HEK293 (cell line): ENCODE data around the gene GZF1.

ENCODE experiments used
- BCL11B ChIP-seq: fragments of 450-650 bp; formaldehyde crosslinking; IDR thresholded peaks from 2 replicates; pipeline ENCODE4 v1.5.1; 2016; ENCODE audit warnings: low read depth, missing biosample characterization, missing genetic modification characterization
- EGR2 ChIP-seq: fragments of 450-650 bp; formaldehyde crosslinking; IDR thresholded peaks from 2 replicates; pipeline ENCODE4 v1.5.1; 2016; ENCODE audit warnings: low read depth, missing biosample characterization, missing genetic modification characterization
- GLIS2 ChIP-seq: fragments of 450-650 bp; formaldehyde crosslinking; IDR thresholded peaks from 2 replicates; pipeline ENCODE4 v1.5.1; 2016; ENCODE audit warnings: missing biosample characterization, missing genetic modification characterization
- KLF10 ChIP-seq: fragments of 450-650 bp; IDR thresholded peaks from 2 replicates; pipeline ENCODE4 v1.5.1; 2018; ENCODE audit warnings: missing biosample characterization, mild to moderate bottlenecking, missing genetic modification characterization
- KLF16 ChIP-seq: fragments of 450-650 bp; formaldehyde crosslinking; IDR thresholded peaks from 2 replicates; pipeline ENCODE4 v1.5.1; 2017; ENCODE audit warnings: missing biosample characterization, missing genetic modification characterization
- SP3 ChIP-seq: fragments of 450-650 bp; formaldehyde crosslinking; IDR thresholded peaks from 2 replicates; pipeline ENCODE4 v1.5.1; 2016; ENCODE audit warnings: missing biosample characterization, missing genetic modification characterization
- TCF7L2 ChIP-seq: IDR thresholded peaks from 2 replicates; pipeline ENCODE4 v1.6.1; 2011; ENCODE audit warnings: low read depth, mild to moderate bottlenecking, inconsistent platforms, low read length, moderate library complexity, borderline replicate concordance
- WT1 ChIP-seq: fragments of 450-650 bp; formaldehyde crosslinking; IDR thresholded peaks from 2 replicates; pipeline ENCODE4 v1.5.1; 2016; ENCODE audit warnings: missing biosample characterization, missing genetic modification characterization
- YY2 ChIP-seq: fragments of 450-650 bp; formaldehyde crosslinking; IDR thresholded peaks from 2 replicates; pipeline ENCODE4 v1.5.1; 2016; ENCODE audit warnings: missing biosample characterization, missing genetic modification characterization
- ZBTB1 ChIP-seq: fragments of 450-650 bp; formaldehyde crosslinking; IDR thresholded peaks from 2 replicates; pipeline ENCODE4 v1.5.1; 2016; ENCODE audit warnings: missing biosample characterization, missing genetic modification characterization
- ZBTB21 ChIP-seq: fragments of 450-650 bp; formaldehyde crosslinking; IDR thresholded peaks from 2 replicates; pipeline ENCODE4 v1.5.1; 2017; ENCODE audit warnings: missing biosample characterization, missing genetic modification characterization
- ZFP3 ChIP-seq: fragments of 450-650 bp; formaldehyde crosslinking; IDR thresholded peaks from 2 replicates; pipeline ENCODE4 v1.5.1; 2016; ENCODE audit warnings: low read depth, missing biosample characterization, missing genetic modification characterization
- ZFP69B ChIP-seq: fragments of 450-650 bp; formaldehyde crosslinking; IDR thresholded peaks from 2 replicates; pipeline ENCODE4 v1.5.1; 2016; ENCODE audit warnings: missing biosample characterization, missing genetic modification characterization
- ZNF114 ChIP-seq: fragments of 450-650 bp; formaldehyde crosslinking; IDR thresholded peaks from 2 replicates; pipeline ENCODE4 v1.5.0; 2017; ENCODE audit warnings: missing biosample characterization, missing genetic modification characterization
- ZNF140 ChIP-seq: fragments of 450-650 bp; formaldehyde crosslinking; IDR thresholded peaks from 2 replicates; pipeline ENCODE4 v1.5.1; 2016; ENCODE audit warnings: missing biosample characterization, missing genetic modification characterization
- ZNF169 ChIP-seq: fragments of 450-650 bp; formaldehyde crosslinking; IDR thresholded peaks from 2 replicates; pipeline ENCODE4 v1.5.1; 2016; ENCODE audit warnings: missing biosample characterization, missing genetic modification characterization
- ZNF175 ChIP-seq: fragments of 450-650 bp; formaldehyde crosslinking; IDR thresholded peaks from 2 replicates; pipeline ENCODE4 v1.5.1; 2016; ENCODE audit warnings: missing biosample characterization, missing genetic modification characterization
- ZNF214 ChIP-seq: fragments of 450-650 bp; formaldehyde crosslinking; IDR thresholded peaks from 2 replicates; pipeline ENCODE4 v1.5.1; 2017; ENCODE audit warnings: missing biosample characterization, mild to moderate bottlenecking, missing genetic modification characterization, borderline replicate concordance
- ZNF335 ChIP-seq: fragments of 450-650 bp; formaldehyde crosslinking; conservative IDR thresholded peaks from 2 replicates; pipeline ENCODE4 v1.5.1; 2016; ENCODE audit warnings: missing biosample characterization, missing genetic modification characterization
- ZNF341 ChIP-seq: fragments of 450-650 bp; formaldehyde crosslinking; IDR thresholded peaks from 2 replicates; pipeline ENCODE4; 2016; ENCODE audit warnings: low read depth, missing biosample characterization, missing genetic modification characterization
- ZNF561 ChIP-seq: fragments of 450-650 bp; IDR thresholded peaks from 2 replicates; pipeline ENCODE4 v1.5.1; 2018; ENCODE audit warnings: missing biosample characterization, missing genetic modification characterization, borderline replicate concordance
- ZNF585B ChIP-seq: fragments of 450-650 bp; formaldehyde crosslinking; IDR thresholded peaks from 2 replicates; pipeline ENCODE4 v1.5.1; 2016; ENCODE audit warnings: missing biosample characterization, missing genetic modification characterization
- ZNF600 ChIP-seq: fragments of 450-650 bp; formaldehyde crosslinking; IDR thresholded peaks from 2 replicates; pipeline ENCODE4 v1.5.1; 2016; ENCODE audit warnings: missing biosample characterization, missing genetic modification characterization
- ZNF610 ChIP-seq: fragments of 450-650 bp; formaldehyde crosslinking; IDR thresholded peaks from 2 replicates; pipeline ENCODE4 v1.5.1; 2016; ENCODE audit warnings: missing biosample characterization, missing genetic modification characterization, borderline replicate concordance
- ZNF629 ChIP-seq: fragments of 450-650 bp; formaldehyde crosslinking; IDR thresholded peaks from 2 replicates; pipeline ENCODE4 v1.5.1; 2017; ENCODE audit warnings: missing biosample characterization, missing genetic modification characterization
- TF ChIP-seq, protein P1 (sequence below): fragments of 450-650 bp; formaldehyde crosslinking; IDR thresholded peaks from 2 replicates; pipeline ENCODE4 v1.5.1; 2016; ENCODE audit warnings: missing biosample characterization, missing genetic modification characterization, borderline replicate concordance
- TF ChIP-seq, protein P2 (sequence below): fragments of 450-650 bp; formaldehyde crosslinking; optimal IDR thresholded peaks from 2 replicates; pipeline ENCODE3; 2016; ENCODE audit warnings: missing biosample characterization, mild to moderate bottlenecking, missing genetic modification characterization
- TF ChIP-seq, protein P3 (sequence below): fragments of 450-650 bp; formaldehyde crosslinking; IDR thresholded peaks from 2 replicates; pipeline ENCODE4 v1.5.1; 2017; ENCODE audit warnings: missing biosample characterization, missing genetic modification characterization
- TF ChIP-seq, protein P4 (sequence below): fragments of 450-650 bp; formaldehyde crosslinking; IDR thresholded peaks from 2 replicates; pipeline ENCODE4 v1.5.1; 2016; ENCODE audit warnings: missing biosample characterization, missing genetic modification characterization
- TF ChIP-seq, protein P5 (sequence below): fragments of 450-650 bp; formaldehyde crosslinking; IDR thresholded peaks from 2 replicates; pipeline ENCODE4 v1.5.1; 2016; ENCODE audit warnings: missing biosample characterization, missing genetic modification characterization

Gene GZF1

DNA sequence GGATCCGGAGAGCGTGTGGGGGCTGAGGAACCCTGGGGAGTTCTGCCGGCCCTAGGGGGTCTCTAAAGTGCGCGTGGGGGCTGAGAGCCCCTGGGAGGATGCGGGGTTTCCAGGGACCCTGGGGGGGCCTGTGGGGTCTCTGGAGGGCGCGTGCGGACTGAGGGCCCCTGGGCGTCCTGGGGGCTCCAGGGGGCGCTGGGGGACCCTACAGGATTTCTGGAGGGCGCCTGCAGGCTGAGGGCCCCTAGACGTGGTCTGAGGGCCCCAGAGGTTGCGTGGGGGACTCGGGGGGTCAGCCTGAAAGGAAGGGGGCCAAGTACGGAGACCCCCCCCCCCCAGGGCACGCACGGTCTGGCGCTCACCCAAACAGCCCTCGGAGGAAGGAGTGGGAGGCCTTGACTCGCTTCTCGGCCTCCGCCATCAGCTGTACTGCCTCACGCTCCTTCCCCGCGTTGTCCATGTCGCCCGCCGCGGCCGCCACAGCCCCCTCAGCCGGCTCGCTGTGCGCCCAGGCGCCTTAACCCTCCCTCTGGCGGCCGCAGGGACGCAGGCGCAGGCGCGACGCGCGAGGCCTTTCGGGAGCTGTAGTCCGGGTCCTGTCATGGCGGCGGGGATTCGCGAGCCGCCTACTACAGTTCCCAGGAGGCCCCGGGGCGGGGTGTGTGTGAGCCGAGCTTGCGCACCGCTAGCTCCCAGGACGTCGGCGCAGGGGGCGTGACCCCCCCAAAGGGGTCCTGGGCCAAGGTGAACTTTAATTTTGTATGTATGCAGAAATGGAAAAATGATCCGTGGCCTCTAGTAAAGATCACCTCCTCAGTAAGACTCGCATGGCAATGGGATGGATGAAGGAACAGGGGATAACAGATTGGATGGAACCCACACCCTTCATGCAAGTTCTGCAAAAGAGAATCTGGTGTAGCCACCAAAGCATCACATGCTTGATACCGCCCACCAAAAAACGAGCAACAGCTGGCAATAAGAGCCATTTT lies 59.3 kb downstream of the GZF1 start, which contains the start of gene NAPB (continued):
- no peak; the same call in none of the 2 replicates for TF ChIP-seq ZNF629 (tag by site-specific recombination)
- TF ChIP-seq ZNF585B: no peak
- TF ChIP-seq, protein P1, sequence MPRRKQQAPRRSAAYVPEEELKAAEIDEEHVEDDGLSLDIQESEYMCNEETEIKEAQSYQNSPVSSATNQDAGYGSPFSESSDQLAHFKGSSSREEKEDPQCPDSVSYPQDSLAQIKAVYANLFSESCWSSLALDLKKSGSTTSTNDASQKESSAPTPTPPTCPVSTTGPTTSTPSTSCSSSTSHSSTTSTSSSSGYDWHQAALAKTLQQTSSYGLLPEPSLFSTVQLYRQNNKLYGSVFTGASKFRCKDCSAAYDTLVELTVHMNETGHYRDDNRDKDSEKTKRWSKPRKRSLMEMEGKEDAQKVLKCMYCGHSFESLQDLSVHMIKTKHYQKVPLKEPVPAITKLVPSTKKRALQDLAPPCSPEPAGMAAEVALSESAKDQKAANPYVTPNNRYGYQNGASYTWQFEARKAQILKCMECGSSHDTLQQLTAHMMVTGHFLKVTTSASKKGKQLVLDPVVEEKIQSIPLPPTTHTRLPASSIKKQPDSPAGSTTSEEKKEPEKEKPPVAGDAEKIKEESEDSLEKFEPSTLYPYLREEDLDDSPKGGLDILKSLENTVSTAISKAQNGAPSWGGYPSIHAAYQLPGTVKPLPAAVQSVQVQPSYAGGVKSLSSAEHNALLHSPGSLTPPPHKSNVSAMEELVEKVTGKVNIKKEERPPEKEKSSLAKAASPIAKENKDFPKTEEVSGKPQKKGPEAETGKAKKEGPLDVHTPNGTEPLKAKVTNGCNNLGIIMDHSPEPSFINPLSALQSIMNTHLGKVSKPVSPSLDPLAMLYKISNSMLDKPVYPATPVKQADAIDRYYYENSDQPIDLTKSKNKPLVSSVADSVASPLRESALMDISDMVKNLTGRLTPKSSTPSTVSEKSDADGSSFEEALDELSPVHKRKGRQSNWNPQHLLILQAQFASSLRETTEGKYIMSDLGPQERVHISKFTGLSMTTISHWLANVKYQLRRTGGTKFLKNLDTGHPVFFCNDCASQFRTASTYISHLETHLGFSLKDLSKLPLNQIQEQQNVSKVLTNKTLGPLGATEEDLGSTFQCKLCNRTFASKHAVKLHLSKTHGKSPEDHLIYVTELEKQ (tag by site-specific recombination): no peak
- no peak for TF ChIP-seq ZNF175 (tag by site-specific recombination)
- TF ChIP-seq, protein P2, sequence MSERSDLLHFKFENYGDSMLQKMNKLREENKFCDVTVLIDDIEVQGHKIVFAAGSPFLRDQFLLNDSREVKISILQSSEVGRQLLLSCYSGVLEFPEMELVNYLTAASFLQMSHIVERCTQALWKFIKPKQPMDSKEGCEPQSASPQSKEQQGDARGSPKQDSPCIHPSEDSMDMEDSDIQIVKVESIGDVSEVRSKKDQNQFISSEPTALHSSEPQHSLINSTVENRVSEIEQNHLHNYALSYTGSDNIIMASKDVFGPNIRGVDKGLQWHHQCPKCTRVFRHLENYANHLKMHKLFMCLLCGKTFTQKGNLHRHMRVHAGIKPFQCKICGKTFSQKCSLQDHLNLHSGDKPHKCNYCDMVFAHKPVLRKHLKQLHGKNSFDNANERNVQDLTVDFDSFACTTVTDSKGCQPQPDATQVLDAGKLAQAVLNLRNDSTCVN (tag by site-specific recombination): peak; percentile 71
- peak; percentile 42; the same call in 1 of the 2 replicates for TF ChIP-seq EGR2 (tag by site-specific recombination)
- TF ChIP-seq ZNF114: no peak
- TF ChIP-seq, protein P3, sequence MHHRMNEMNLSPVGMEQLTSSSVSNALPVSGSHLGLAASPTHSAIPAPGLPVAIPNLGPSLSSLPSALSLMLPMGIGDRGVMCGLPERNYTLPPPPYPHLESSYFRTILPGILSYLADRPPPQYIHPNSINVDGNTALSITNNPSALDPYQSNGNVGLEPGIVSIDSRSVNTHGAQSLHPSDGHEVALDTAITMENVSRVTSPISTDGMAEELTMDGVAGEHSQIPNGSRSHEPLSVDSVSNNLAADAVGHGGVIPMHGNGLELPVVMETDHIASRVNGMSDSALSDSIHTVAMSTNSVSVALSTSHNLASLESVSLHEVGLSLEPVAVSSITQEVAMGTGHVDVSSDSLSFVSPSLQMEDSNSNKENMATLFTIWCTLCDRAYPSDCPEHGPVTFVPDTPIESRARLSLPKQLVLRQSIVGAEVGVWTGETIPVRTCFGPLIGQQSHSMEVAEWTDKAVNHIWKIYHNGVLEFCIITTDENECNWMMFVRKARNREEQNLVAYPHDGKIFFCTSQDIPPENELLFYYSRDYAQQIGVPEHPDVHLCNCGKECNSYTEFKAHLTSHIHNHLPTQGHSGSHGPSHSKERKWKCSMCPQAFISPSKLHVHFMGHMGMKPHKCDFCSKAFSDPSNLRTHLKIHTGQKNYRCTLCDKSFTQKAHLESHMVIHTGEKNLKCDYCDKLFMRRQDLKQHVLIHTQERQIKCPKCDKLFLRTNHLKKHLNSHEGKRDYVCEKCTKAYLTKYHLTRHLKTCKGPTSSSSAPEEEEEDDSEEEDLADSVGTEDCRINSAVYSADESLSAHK (tag by site-specific recombination): peak; percentile 31; the same call in 1 of the 2 replicates
- no peak for TF ChIP-seq ZFP3 (tag by site-specific recombination)
- TF ChIP-seq, protein P4, sequence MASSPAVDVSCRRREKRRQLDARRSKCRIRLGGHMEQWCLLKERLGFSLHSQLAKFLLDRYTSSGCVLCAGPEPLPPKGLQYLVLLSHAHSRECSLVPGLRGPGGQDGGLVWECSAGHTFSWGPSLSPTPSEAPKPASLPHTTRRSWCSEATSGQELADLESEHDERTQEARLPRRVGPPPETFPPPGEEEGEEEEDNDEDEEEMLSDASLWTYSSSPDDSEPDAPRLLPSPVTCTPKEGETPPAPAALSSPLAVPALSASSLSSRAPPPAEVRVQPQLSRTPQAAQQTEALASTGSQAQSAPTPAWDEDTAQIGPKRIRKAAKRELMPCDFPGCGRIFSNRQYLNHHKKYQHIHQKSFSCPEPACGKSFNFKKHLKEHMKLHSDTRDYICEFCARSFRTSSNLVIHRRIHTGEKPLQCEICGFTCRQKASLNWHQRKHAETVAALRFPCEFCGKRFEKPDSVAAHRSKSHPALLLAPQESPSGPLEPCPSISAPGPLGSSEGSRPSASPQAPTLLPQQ (tag by site-specific recombination): peak; percentile 55; the same call in 1 of the 2 replicates
- no peak for TF ChIP-seq ZBTB21
- peak; percentile 98 for TF ChIP-seq ZNF335 (tag by site-specific recombination)
- TF ChIP-seq ZNF610 (tag by site-specific recombination): 0 out of 2 replicates have a peak, but pooled peaks have one; percentile 27
- TF ChIP-seq ZNF600 (tag by site-specific recombination): 0 out of 2 replicates have a peak, but pooled peaks have one; percentile 38
- TF ChIP-seq KLF16: no peak
- TF ChIP-seq KLF10 (tag by site-specific recombination): peak; percentile 75
- peak; percentile 88 for TF ChIP-seq ZNF341 (tag by site-specific recombination)
- TF ChIP-seq SP3 (tag by site-specific recombination): peak; percentile 75
- no peak for TF ChIP-seq BCL11B (tag by site-specific recombination)
- 0 out of 2 replicates have a peak, but pooled peaks have one; percentile 30 for TF ChIP-seq ZFP69B (tag by site-specific recombination)
- TF ChIP-seq GLIS2 (tag by site-specific recombination): peak; percentile 92
- peak; percentile 88; the same call in 1 of the 2 replicates for TF ChIP-seq YY2
- no peak for TF ChIP-seq ZNF214 (tag by site-specific recombination)
- TF ChIP-seq TCF7L2: no peak
- TF ChIP-seq WT1 (tag by site-specific recombination): no peak
- TF ChIP-seq ZNF561 (tag by site-specific recombination): no peak
- TF ChIP-seq ZNF140 (tag by site-specific recombination): no peak
- TF ChIP-seq ZBTB1 (tag by site-specific recombination): 0 out of 2 replicates have a peak, but pooled peaks have one; percentile 18
- no peak for TF ChIP-seq ZNF169 (tag by site-specific recombination)
- TF ChIP-seq, protein P5, sequence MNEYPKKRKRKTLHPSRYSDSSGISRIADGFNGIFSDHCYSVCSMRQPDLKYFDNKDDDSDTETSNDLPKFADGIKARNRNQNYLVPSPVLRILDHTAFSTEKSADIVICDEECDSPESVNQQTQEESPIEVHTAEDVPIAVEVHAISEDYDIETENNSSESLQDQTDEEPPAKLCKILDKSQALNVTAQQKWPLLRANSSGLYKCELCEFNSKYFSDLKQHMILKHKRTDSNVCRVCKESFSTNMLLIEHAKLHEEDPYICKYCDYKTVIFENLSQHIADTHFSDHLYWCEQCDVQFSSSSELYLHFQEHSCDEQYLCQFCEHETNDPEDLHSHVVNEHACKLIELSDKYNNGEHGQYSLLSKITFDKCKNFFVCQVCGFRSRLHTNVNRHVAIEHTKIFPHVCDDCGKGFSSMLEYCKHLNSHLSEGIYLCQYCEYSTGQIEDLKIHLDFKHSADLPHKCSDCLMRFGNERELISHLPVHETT (tag by site-specific recombination): no peak
